SK-N-SH (cell line): ENCODE measurements around the gene PBXIP1. TPM values are rescaled to one million over a fixed set of nuclear protein-coding genes. Genes with fewer than 3 reads are reported as not detected.

ENCODE experiments used
- CTCF ChIA-PET: fragments of 300-600, 350-600 bp; formaldehyde crosslinking; extraction: SDS; loops from one replicate; lab custom pipeline; 2021; lab: Yijun Ruan, JAX
- POLR2A ChIA-PET: fragments of 350-600 bp; sonication (Branson Sonifier 250); formaldehyde crosslinking; extraction: SDS; loops from one replicate; lab custom pipeline; 2020; ENCODE audit warnings: antibody characterized with exemption, inconsistent platforms; lab: Yijun Ruan, JAX
- DNase-seq: peaks from one replicate; pipeline ENCODE4 v3.0.0; 2012
- H2AFZ ChIP-seq: fragments of 200-600 bp; sonication (generic); 2 replicates; pipeline ENCODE4 v1.8.1; 2016; ENCODE audit warnings: antibody characterized with exemption, mild to moderate bottlenecking, low read depth
- H3F3A ChIP-seq: fragments of 200-600 bp; sonication (generic); replicated peaks from 2 replicates; pipeline ENCODE3; 2016; ENCODE audit warnings: antibody characterized with exemption, mild to moderate bottlenecking; ENCODE audit not compliant: insufficient read depth
- H3K27ac ChIP-seq, 2 experiments: fragments of 200-500 bp in 1 of 2; fragments of 200-600 bp in 1 of 2; sonication (Bioruptor generic) in 1 of 2; sonication (generic), shearing (Covaris generic) in 1 of 2; 2 replicates each; pipeline versions ENCODE4 v1.5.1 to v1.6.1; 2014 to 2016; ENCODE audit warnings: low read depth in 2 of 2, inconsistent platforms in 1 of 2, low read length in 1 of 2, mild to moderate bottlenecking in 1 of 2, mixed read lengths in 1 of 2
- H3K27me3 ChIP-seq: fragments of 200-600 bp; sonication (generic), shearing (Covaris generic); 2 replicates; pipeline ENCODE4 v1.6.1; 2016; ENCODE audit warnings: mixed run types; ENCODE audit not compliant: insufficient read depth
- H3K36me3 ChIP-seq, 2 experiments: fragments of 200-500 bp in 1 of 2; fragments of 200-600 bp in 1 of 2; sonication (Bioruptor generic) in 1 of 2; sonication (generic) in 1 of 2; replicated peaks in 1 of 2; 2 replicates each; pipeline versions ENCODE3 to v1.5.1; 2014 to 2016; ENCODE audit warnings: low read length in 1 of 2, mild to moderate bottlenecking in 1 of 2; ENCODE audit not compliant: insufficient read depth in 2 of 2, control insufficient read depth in 1 of 2
- H3K4me1 ChIP-seq, 2 experiments: fragments of 200-500 bp in 1 of 2; fragments of 200-600 bp in 1 of 2; sonication (Bioruptor generic) in 1 of 2; sonication (generic), shearing (Covaris generic) in 1 of 2; 2 replicates each; pipeline versions ENCODE4 v1.5.1 to v1.6.1; 2014 to 2016; ENCODE audit warnings: low read depth in 1 of 2, low read length in 1 of 2, mixed run types in 1 of 2; ENCODE audit not compliant: insufficient read depth in 2 of 2, control insufficient read depth in 1 of 2
- H3K4me2 ChIP-seq: fragments of 200-600 bp; sonication (generic), shearing (Covaris generic); 2 replicates; pipeline ENCODE4 v1.6.1; 2017; ENCODE audit warnings: mixed run types
- H3K4me3 ChIP-seq, 2 experiments: fragments of 200-500 bp in 1 of 2; fragments of 200-600 bp in 1 of 2; sonication (Bioruptor generic) in 1 of 2; sonication (generic), shearing (Covaris generic) in 1 of 2; 2 replicates each; pipeline versions ENCODE4 v1.5.1 to v1.8.1; 2014 to 2016; ENCODE audit warnings: low read depth in 2 of 2, inconsistent platforms in 1 of 2, low read length in 1 of 2, mild to moderate bottlenecking in 1 of 2, mixed read lengths in 1 of 2, moderate library complexity in 1 of 2
- H3K79me2 ChIP-seq: fragments of 200-600 bp; sonication (generic); 2 replicates; pipeline ENCODE4 v1.8.1; 2017; ENCODE audit warnings: mild to moderate bottlenecking; ENCODE audit not compliant: insufficient read depth
- H3K9ac ChIP-seq: fragments of 200-600 bp; sonication (generic); 2 replicates; pipeline ENCODE4 v1.6.1; 2017; ENCODE audit warnings: mixed run types
- H3K9me2 ChIP-seq: fragments of 200-600 bp; sonication (generic); 2 replicates; pipeline ENCODE4 v1.6.1; 2017; ENCODE audit warnings: mixed run types
- H3K9me3 ChIP-seq: fragments of 200-600 bp; sonication (generic); 2 replicates; pipeline ENCODE4 v1.6.1; 2017; ENCODE audit warnings: mixed run types, mild to moderate bottlenecking, moderate library complexity
- H4K20me1 ChIP-seq: fragments of 200-600 bp; sonication (generic); 2 replicates; pipeline ENCODE4 v1.6.1; 2017; ENCODE audit warnings: mild to moderate bottlenecking, mixed run types; ENCODE audit not compliant: insufficient read depth
- CHD2 ChIP-seq: fragments of 150-350 bp; IDR thresholded peaks from 2 replicates; pipeline ENCODE4 v1.6.1; 2018; ENCODE audit warnings: low read length; ENCODE audit not compliant: partially characterized antibody
- CTCF ChIP-seq: fragments of 200-600 bp; sonication (generic); IDR thresholded peaks from 2 replicates; pipeline ENCODE4 v1.6.1; 2017; ENCODE audit warnings: antibody characterized with exemption, mild to moderate bottlenecking, moderate library complexity
- ELF1 ChIP-seq: IDR thresholded peaks from 2 replicates; pipeline ENCODE4 v1.4.0; 2012
- EP300 ChIP-seq, 2 experiments: IDR thresholded peaks; 2 replicates each; pipeline versions ENCODE4 v1.4.0 to v1.6.1; 2012; ENCODE audit warnings: borderline replicate concordance in 1 of 2, low read depth in 1 of 2, low read length in 1 of 2
- FOSL2 ChIP-seq: IDR thresholded peaks from 2 replicates; pipeline ENCODE4 v1.4.0; 2012; ENCODE audit warnings: low read depth, mild to moderate bottlenecking, moderate library complexity, borderline replicate concordance
- NRF1 ChIP-seq: IDR thresholded peaks from 2 replicates; pipeline ENCODE4 v1.6.1; 2012; ENCODE audit warnings: low read depth, mild to moderate bottlenecking, low read length
- RXRA ChIP-seq: IDR thresholded peaks from 2 replicates; pipeline ENCODE4 v1.4.0; 2012; ENCODE audit warnings: low read depth, mild to moderate bottlenecking, borderline replicate concordance
- SMC3 ChIP-seq: IDR thresholded peaks from 2 replicates; pipeline ENCODE4 v1.6.1; 2012; ENCODE audit warnings: low read depth, low read length, improper control_type of control experiment
- USF1 ChIP-seq: IDR thresholded peaks from 2 replicates; pipeline ENCODE4 v1.4.0; 2012; ENCODE audit warnings: low read depth, borderline replicate concordance
- USF2 ChIP-seq: fragments of 150-350 bp; IDR thresholded peaks from 2 replicates; pipeline ENCODE4 v1.6.1; 2017; ENCODE audit warnings: antibody characterized with exemption, low read length, low read depth, borderline replicate concordance
- YY1 ChIP-seq: IDR thresholded peaks from 2 replicates; pipeline ENCODE4 v1.4.0; 2012; ENCODE audit warnings: low read depth, mild to moderate bottlenecking
- WGBS: methylation state at CpG from one replicate; pipeline ENCODE4 v1.1.6; 2017; ENCODE audit warnings: low lambda C conversion rate; 5-methylcytosine and 5-hydroxymethylcytosine counted together
- polyA plus RNA-seq, 3 experiments: library from polyadenylated mRNA; depleted of rRNA; stranded (reverse); fragments of >200 nt; gene quantifications; 2 replicates each; pipeline ENCODE4 v1.2.3, GENCODE V29; 2012
- TF ChIP-seq, protein P1 (sequence below): IDR thresholded peaks from 2 replicates; pipeline ENCODE4 v1.4.0; 2012; ENCODE audit warnings: low read depth, borderline replicate concordance

The PBXIP1 gene
- polyA plus RNA-seq, 1 of the 3 experiments (the other 2 are of a cell fraction): 55.9 TPM

DNA sequence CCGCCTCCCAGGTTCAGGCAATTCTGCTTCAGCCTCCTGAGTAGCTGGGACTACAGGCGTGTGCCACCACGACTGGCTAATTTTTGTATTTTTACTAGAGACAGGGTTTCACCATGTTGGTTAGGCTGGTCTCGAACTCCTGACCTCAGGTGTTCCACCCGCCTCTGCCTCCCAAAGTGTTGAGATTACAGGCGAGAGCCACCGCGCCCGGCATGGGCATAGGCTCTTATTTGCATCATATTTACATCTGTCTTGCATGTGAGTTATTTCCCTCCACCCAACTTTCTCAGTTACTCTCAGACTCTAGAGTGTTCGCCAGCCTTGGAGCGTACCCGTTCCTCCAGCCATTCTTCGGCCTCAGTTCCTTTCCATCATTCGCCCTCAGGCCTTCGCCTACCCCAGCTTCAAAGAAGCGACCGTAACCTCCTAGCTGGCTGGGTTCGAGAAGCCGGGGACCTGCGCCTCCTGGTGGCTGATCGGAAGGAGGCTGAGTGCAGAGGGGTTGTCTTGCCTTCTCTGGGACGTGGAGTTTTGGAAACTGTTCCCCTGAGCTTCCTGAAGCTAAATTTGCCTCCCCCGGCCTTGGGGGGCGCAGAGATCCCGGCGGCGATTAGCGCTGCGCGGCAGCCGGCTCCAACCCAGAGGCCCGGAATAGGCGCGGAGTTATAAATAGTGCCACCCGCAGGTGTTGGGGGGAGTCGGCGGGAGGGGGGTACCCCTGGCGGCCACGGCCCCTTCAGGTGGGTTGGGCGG is 43.1 kb upstream of the PBXIP1 start (continued):
- TF ChIP-seq CTCF: peak; percentile 97

DNA sequence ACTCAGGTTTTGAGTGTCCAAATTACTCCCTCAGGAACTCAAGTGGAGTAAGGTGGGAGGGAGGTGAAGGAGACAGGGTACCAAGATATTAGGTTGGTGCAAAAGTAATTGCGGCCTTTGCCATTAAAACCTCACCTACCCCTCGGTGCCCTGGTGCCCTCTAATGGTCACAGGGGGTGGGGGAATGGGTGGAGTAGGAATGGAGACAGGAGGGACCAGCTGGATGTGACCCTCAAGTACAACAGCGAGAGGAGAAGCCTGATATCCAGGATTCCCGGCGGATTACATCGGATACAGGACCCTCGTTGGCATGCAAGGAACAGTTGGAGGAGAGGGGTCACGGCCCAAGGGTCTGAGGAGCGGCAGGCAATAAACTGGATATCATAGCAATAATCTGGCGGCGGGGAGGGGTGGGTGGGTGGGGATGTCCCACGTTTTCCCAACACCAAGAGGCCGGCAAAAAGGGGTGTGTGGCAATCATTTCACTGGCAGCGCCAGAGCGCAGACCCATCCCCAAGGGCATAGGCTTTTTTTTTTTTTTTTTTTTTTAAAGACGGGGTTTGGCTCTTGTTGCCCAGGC is 42.4 kb upstream of the PBXIP1 start:
- H3K4me2 ChIP-seq: no peak overlapping the region
- WGBS: 91% methylated on average over 16 of the region's 16 CpGs
- no peaks in the 10 kb centered on the region for H3K36me3 ChIP-seq
- no peaks in the 10 kb centered on the region for H4K20me1 ChIP-seq
- DNase-seq: no peak
- ChIA-PET POLR2A (interaction anchor here (1.1 to 3.0 kb wide), 4 partner anchors 15 to 43 kb away, joined by 3 to 18 read pairs (median 11); partner anchors contain the start of genes FLAD1, PBXIP1, PYGO2 and SHC1), CTCF (interaction anchor here (0.6 to 14.0 kb wide), 29 partner anchors 8 to 517 kb away, joined by 3 to 640 read pairs (median 6); partner anchors contain the start of genes ADAM15, CKS1B, CLK2 and EFNA3)
- TF ChIP-seq ELF1 (no peak), YY1 (no peak), CTCF (peak; percentile 18)
- TF ChIP-seq, all 33 proteins: peak for 1
- Histone ChIP-seq H2AFZ (no peak overlapping the region), H3K4me3 (no peak overlapping the region), H3K27ac (no peak overlapping the region), H3K9me2 (no peaks in the 10 kb centered on the region), H3K27me3 (no peaks in the 10 kb centered on the region), H3K4me1 (peaks cover 13 to 23% of the 10 kb centered on the region in 2 experiments), H3K79me2 (peaks cover 10% of the 10 kb centered on the region), H3K9ac (no peak overlapping the region), H3F3A (peaks cover 23% of the 10 kb centered on the region), H3K9me3 (no peaks in the 10 kb centered on the region)

DNA sequence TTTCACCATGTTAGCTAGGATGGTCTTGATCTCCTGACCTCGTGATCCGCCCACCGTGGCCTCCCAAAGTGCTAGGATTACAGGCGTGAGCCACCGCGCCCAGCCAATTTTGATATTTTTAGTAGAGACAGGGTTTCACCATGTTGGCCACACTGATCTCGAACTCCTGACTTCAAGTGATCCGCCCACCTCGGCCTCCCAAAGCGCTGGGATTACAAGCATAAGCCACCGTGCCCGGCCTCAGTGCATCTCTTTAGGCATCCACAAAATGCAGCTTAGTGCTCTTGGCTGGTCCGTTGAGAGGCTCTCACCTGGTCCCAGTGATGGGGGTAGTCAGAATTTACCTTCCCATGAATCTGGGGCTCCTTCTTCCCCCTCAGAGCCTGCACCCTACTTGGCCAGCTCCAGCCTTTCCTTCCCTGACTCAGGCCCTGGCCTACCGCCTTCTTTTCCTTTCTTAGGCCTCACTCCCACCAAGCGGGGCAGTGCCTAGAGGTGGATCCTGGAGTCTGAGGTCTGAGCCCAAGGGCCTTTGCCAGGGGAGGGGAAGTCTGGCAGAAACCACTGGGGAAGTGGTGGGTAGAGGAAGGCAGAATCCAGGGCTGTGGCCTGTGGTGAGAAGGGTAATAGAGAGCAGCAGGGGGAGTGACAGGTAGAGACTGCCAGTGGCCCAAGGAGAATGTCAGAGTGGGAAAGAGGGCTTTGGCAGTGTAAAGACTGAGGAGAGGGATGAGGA is 41.2 kb upstream of the PBXIP1 start:
- H3K27me3 ChIP-seq: no peaks in the 10 kb centered on the region
- ChIA-PET POLR2A (interaction anchor here (1.1 to 1.2 kb wide), 2 partner anchors 28 to 41 kb away, joined by 3 read pairs; partner anchors contain the start of gene PBXIP1), CTCF (interaction anchor here (1.0 to 14.0 kb wide), 10 partner anchors 18 to 327 kb away, joined by 3 to 640 read pairs (median 5); partner anchors contain the start of genes CKS1B, FLAD1, PBXIP1 and PYGO2)
- no peaks in the 10 kb centered on the region for H4K20me1 ChIP-seq
- H3K9me2 ChIP-seq: no peaks in the 10 kb centered on the region
- H2AFZ ChIP-seq: no peak overlapping the region
- H3F3A ChIP-seq: peaks cover 23% of the 10 kb centered on the region
- DNase-seq: no peak
- H3K27ac ChIP-seq: no peak overlapping the region
- H3K79me2 ChIP-seq: peaks cover 3% of the 10 kb centered on the region; the same call in 1 of the 2 replicates
- no peaks in the 10 kb centered on the region for H3K9me3 ChIP-seq
- H3K9ac ChIP-seq: no peak overlapping the region
- H3K4me3 ChIP-seq: no peak overlapping the region
- 91% methylated on average over 15 of the region's 15 CpGs for WGBS
- H3K4me1 ChIP-seq: peaks cover 13 to 27% of the 10 kb centered on the region in 2 experiments
- H3K36me3 ChIP-seq: no peaks in the 10 kb centered on the region
- no peak overlapping the region for H3K4me2 ChIP-seq
- TF ChIP-seq USF1: no peak
- TF ChIP-seq SMC3: no peak
- TF ChIP-seq EP300 (IDR thresholded peaks at IDR 0.05; ENCODE audit: borderline replicate concordance in 1 of 2, low read depth in 1 of 2, low read length in 1 of 2): no peak
- TF ChIP-seq, protein P1, sequence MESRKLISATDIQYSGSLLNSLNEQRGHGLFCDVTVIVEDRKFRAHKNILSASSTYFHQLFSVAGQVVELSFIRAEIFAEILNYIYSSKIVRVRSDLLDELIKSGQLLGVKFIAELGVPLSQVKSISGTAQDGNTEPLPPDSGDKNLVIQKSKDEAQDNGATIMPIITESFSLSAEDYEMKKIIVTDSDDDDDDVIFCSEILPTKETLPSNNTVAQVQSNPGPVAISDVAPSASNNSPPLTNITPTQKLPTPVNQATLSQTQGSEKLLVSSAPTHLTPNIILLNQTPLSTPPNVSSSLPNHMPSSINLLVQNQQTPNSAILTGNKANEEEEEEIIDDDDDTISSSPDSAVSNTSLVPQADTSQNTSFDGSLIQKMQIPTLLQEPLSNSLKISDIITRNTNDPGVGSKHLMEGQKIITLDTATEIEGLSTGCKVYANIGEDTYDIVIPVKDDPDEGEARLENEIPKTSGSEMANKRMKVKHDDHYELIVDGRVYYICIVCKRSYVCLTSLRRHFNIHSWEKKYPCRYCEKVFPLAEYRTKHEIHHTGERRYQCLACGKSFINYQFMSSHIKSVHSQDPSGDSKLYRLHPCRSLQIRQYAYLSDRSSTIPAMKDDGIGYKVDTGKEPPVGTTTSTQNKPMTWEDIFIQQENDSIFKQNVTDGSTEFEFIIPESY: no peak
- no peak for TF ChIP-seq YY1
- no peak for TF ChIP-seq USF2
- TF ChIP-seq CHD2: no peak
- no peak for TF ChIP-seq FOSL2
- TF ChIP-seq NRF1: no peak
- no peak for TF ChIP-seq RXRA
